Measurements from ENCODE around the gene PTPRT. TPM values are rescaled to one million over a fixed set of nuclear protein-coding genes. Genes with fewer than 3 reads are reported as not detected.

The PTPRT gene
- total and polyA plus RNA-seq, 9 donors: under 0.01 to 3.2 (median 0.22) TPM; not detected in 1

DNA sequence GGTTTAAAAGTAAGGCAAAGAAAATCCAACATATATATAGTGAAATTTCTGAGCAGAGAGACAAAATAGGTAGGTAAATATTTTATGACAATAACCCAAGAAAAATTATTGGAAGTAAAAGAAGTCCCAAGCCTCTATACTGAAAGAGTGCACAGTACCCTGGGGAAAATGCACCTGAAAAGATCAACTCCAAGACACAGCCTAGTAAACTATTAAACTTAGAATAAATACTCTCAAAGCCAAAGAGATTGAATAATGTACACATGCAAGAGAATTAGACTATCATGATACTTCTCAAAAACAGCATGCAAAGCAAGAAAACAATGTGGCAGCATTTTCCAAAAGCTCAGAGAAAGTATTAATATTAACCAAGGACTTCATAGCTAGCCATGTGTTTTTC, 894.7 kb downstream of the PTPRT start:
- no peaks in the 10 kb centered on the region for H3K9me3 ChIP-seq
- H3K27ac ChIP-seq: no peak overlapping the region
- no peak for DNase-seq
- TF ChIP-seq POLR2A (IDR thresholded peaks at IDR 0.05) (no peak), EP300 (IDR thresholded peaks at IDR 0.05) (no peak), CTCF (IDR thresholded peaks at IDR 0.05) (no peak)
- intact Hi-C loops (cut with DNase I): loop anchor here in 1 of 4 donors (5.0 kb wide), 1 partner anchor 133 kb away; no protein-coding TSS in a partner anchor
- no peaks in the 10 kb centered on the region for H3K4me1 ChIP-seq (ENCODE audit: insufficient read depth)
- no peaks in the 10 kb centered on the region for H3K27me3 ChIP-seq
- no peaks in the 10 kb centered on the region for H3K36me3 ChIP-seq
- H3K4me3 ChIP-seq: no peak overlapping the region

DNA sequence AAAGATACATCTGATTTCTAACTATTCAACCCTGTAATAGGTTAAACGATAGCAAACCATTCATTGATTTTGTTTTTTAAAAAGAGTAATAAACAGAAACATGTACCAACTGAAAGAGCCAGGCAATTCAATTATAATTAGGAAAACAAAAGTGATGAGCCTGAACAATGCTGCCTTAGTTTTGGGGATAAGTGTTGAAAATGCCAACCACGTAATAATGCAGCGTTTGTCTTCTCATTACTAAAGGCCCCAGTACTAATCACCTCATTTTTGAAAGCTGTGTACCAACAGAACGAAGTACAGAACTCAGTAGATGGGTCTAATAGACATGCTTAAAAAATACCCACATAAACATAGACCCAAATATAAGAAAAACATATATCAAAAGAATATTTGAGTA, 907.9 kb downstream of the PTPRT start:
- Histone ChIP-seq H3K9me3 (no peaks in the 10 kb centered on the region), H3K27me3 (no peaks in the 10 kb centered on the region), H3K4me1 (ENCODE audit: insufficient read depth) (no peaks in the 10 kb centered on the region), H3K36me3 (no peaks in the 10 kb centered on the region), H3K4me3 (no peak overlapping the region), H3K27ac (no peak overlapping the region)
- intact Hi-C loops (cut with DNase I): no loop called here
- TF ChIP-seq EP300 (IDR thresholded peaks at IDR 0.05): no peak
- TF ChIP-seq POLR2A (IDR thresholded peaks at IDR 0.05): no peak
- no peak for TF ChIP-seq CTCF (IDR thresholded peaks at IDR 0.05)
- DNase-seq: no peak
- 85 to 94% (median 90%) methylated on average over 4 of the region's 4 CpGs for WGBS, 3 donors

DNA sequence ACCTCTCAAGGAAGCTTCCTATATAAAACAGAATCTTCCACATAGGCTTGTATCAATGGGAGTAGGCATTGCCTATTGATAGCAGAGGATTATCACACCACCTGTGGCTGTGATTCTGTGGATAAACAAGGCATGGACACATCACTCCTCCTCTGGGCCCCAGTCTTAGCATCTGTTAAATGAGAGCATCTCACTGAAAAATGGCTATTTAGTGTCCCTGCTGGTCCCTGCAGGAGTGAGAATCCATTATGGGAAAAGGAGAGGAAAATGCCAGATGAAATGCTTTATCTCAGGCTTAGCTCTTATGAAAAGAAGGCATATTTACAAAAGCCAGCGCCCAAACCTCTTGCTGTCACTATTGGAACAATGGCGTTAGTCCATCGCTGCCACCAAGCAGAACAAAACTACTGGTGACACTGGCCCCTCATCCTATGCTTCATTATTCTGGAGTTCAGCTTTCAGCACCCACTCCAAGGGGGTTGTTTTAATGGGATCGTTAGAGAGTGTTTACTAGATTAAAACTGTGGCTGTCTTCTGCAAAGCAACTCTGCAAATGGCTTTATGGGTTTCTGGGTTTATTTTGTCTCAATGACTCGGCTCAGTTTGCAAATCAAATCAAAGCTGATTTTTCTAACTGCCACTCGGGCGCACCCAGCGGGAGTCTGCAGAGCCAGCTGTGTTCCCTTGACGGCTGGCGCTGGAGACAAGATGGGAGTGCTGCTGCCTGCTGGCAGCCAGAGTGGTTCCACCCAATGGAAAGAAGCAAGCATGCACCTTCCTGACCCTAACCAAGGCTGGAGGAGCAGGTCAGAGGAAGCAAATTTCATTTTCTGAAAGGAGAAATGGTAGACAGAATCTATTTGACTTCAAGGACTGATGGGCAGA, 912.7 kb downstream of the PTPRT start:
- H3K27ac ChIP-seq: no peak overlapping the region
- H3K36me3 ChIP-seq: no peaks in the 10 kb centered on the region
- no peak overlapping the region for H3K4me3 ChIP-seq
- 52 to 67% (median 59%) methylated on average over 10 of the region's 10 CpGs for WGBS, 3 donors
- no peak for TF ChIP-seq CTCF (IDR thresholded peaks at IDR 0.05)
- TF ChIP-seq EP300 (IDR thresholded peaks at IDR 0.05): no peak
- TF ChIP-seq POLR2A (IDR thresholded peaks at IDR 0.05): no peak
- no peaks in the 10 kb centered on the region for H3K4me1 ChIP-seq (ENCODE audit: insufficient read depth)
- intact Hi-C loops (cut with DNase I): no loop called here
- no peaks in the 10 kb centered on the region for H3K9me3 ChIP-seq
- DNase-seq: no peak
- no peaks in the 10 kb centered on the region for H3K27me3 ChIP-seq

DNA sequence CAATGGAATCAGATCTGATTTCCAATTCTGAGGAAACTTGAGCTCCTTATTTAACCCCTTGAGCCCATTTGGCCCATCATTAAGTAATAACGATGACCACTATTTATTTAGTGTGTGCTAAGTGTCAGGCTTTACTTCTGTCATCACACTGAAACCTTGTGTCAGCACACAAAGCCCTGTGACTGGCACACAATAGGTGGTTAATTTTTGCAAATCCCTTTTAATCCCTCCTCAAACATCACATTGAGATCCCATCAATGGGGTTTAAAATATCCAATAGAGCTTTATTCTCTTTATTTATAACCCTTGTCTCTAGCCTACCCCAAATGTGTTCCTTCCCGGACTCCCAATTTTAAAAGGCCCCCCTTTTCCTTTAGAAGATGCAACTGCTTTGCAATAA, 914.7 kb downstream of the PTPRT start:
- Histone ChIP-seq H3K27ac (no peak overlapping the region), H3K36me3 (no peaks in the 10 kb centered on the region), H3K4me3 (no peak overlapping the region), H3K27me3 (no peaks in the 10 kb centered on the region), H3K4me1 (ENCODE audit: insufficient read depth) (no peaks in the 10 kb centered on the region), H3K9me3 (no peaks in the 10 kb centered on the region)
- WGBS, 3 donors: 55 to 78% (median 69%) methylated on average over 2 of the region's 2 CpGs
- DNase-seq: no peak
- TF ChIP-seq CTCF (IDR thresholded peaks at IDR 0.05): no peak
- no peak for TF ChIP-seq EP300 (IDR thresholded peaks at IDR 0.05)
- no peak for TF ChIP-seq POLR2A (IDR thresholded peaks at IDR 0.05)
- intact Hi-C loops (cut with DNase I): no loop called here

Data from ovary (tissue), 9 donors.